Kidney epithelial cell (primary cell): ENCODE measurements around the gene RASGRP3. TPM values are rescaled to one million over a fixed set of nuclear protein-coding genes. Genes with fewer than 3 reads are reported as not detected.

ENCODE experiments used
- DNase-seq: peaks from one replicate; pipeline ENCODE4 v3.0.0-alpha.2; 2010; ENCODE audit warnings: low read depth
- H3K27me3 ChIP-seq: 2 replicates; pipeline ENCODE4 v1.6.0; 2011; ENCODE audit warnings: low read length; ENCODE audit not compliant: control insufficient read depth, insufficient read depth
- H3K36me3 ChIP-seq: 2 replicates; pipeline ENCODE4 v1.5.1; 2011; ENCODE audit warnings: low read length; ENCODE audit not compliant: control insufficient read depth, insufficient read depth
- H3K4me3 ChIP-seq: 2 replicates; pipeline ENCODE4 v1.5.1; 2011; ENCODE audit warnings: low read depth, mild to moderate bottlenecking, control low read depth, low read length
- CTCF ChIP-seq: IDR thresholded peaks from 2 replicates; pipeline ENCODE4 v1.5.1; 2011; ENCODE audit warnings: mild to moderate bottlenecking, moderate library complexity, low read length, control low read depth, inconsistent platforms; ENCODE audit not compliant: insufficient read depth, poor library complexity, severe bottlenecking
- total RNA-seq: library from RNA; depleted of rRNA; stranded (reverse); fragments of >200 nt; gene quantifications from 2 replicates; pipeline ENCODE4 v1.2.3, GENCODE V29; 2015

The RASGRP3 gene
- total RNA-seq, 1 donor from 2014 or later: 17.6 TPM

GRCh38 chr2:33505966-33506365 is 29.5 kb downstream of the RASGRP3 start:
- no peak for TF ChIP-seq CTCF
- DNase-seq: no peak
- no peaks in the 10 kb centered on the region for H3K36me3 ChIP-seq
- H3K4me3 ChIP-seq: no peak overlapping the region
- no peaks in the 10 kb centered on the region for H3K27me3 ChIP-seq

GRCh38 chr2:33509908-33510585 is 33.6 kb downstream of the RASGRP3 start:
- Histone ChIP-seq H3K4me3 (no peak overlapping the region), H3K27me3 (no peaks in the 10 kb centered on the region), H3K36me3 (no peaks in the 10 kb centered on the region)
- DNase-seq: no peak
- no peak for TF ChIP-seq CTCF

GRCh38 chr2:33510586-33510968 is 34.1 kb downstream of the RASGRP3 start:
- H3K36me3 ChIP-seq: no peaks in the 10 kb centered on the region
- no peak for DNase-seq
- no peak for TF ChIP-seq CTCF
- no peaks in the 10 kb centered on the region for H3K27me3 ChIP-seq
- no peak overlapping the region for H3K4me3 ChIP-seq

GRCh38 chr2:33511141-33511540 is 34.7 kb downstream of the RASGRP3 start:
- Histone ChIP-seq H3K36me3 (no peaks in the 10 kb centered on the region), H3K27me3 (no peaks in the 10 kb centered on the region), H3K4me3 (no peak overlapping the region)
- DNase-seq: no peak
- TF ChIP-seq CTCF: no peak

GRCh38 chr2:33512112-33512511 is 35.7 kb downstream of the RASGRP3 start:
- no peaks in the 10 kb centered on the region for H3K27me3 ChIP-seq
- no peak for TF ChIP-seq CTCF
- no peaks in the 10 kb centered on the region for H3K36me3 ChIP-seq
- no peak overlapping the region for H3K4me3 ChIP-seq
- DNase-seq: no peak

- Histone ChIP-seq H3K27me3 (no peaks in the 10 kb centered on the region), H3K4me3 (no peak overlapping the region), H3K36me3 (no peaks in the 10 kb centered on the region)
- DNase-seq: no peak
- TF ChIP-seq CTCF: no peak
These were observed 37.0 kb downstream of the RASGRP3 start for GRCh38 chr2:33513480-33513879.
